Measurements from ENCODE around the gene CHST8. TPM values are rescaled to one million over a fixed set of nuclear protein-coding genes. Genes with fewer than 3 reads are reported as not detected.

Gene CHST8
- total RNA-seq, 1 donor from 2014 or later: not detected

DNA sequence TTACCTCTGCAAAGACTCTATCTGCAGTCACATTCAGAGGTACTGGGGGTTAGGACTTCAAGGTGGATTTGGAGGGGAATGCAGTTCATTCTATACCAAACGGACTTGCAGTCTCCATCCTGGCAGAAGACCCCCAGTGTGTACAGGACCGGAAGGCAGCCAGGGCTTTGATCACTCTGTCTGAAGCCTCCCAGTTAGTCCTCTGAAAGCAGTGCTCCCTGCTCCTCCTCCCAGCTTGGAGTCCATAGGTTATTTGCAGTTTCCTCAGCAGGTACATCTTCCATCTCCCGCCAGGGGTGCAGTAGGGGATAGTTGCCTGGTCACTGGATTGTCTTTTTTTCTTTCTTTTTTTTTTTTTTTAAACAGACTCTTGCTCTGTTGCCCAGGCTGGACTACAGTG, 96.1 kb downstream of the CHST8 start:
- no peak overlapping the region for H3K4me3 ChIP-seq (ENCODE audit: low read depth, low read length)
- no peaks in the 10 kb centered on the region for H3K27me3 ChIP-seq (ENCODE audit: control insufficient read depth, insufficient read depth, low read length)
- DNase-seq (ENCODE audit: low read depth): no peak
- no peak for TF ChIP-seq CTCF (IDR thresholded peaks at IDR 0.05; ENCODE audit: insufficient read depth, low read length, poor library complexity, severe bottlenecking)
- no peaks in the 10 kb centered on the region for H3K36me3 ChIP-seq (ENCODE audit: control insufficient read depth, insufficient read depth, low read length)

- no peak overlapping the region for H3K4me3 ChIP-seq (ENCODE audit: low read depth, low read length)
- no peak for TF ChIP-seq CTCF (IDR thresholded peaks at IDR 0.05; ENCODE audit: insufficient read depth, low read length, poor library complexity, severe bottlenecking)
- no peaks in the 10 kb centered on the region for H3K36me3 ChIP-seq (ENCODE audit: control insufficient read depth, insufficient read depth, low read length)
- H3K27me3 ChIP-seq (ENCODE audit: control insufficient read depth, insufficient read depth, low read length): no peaks in the 10 kb centered on the region
- DNase-seq (ENCODE audit: low read depth): no peak
Measured at GRCh38 chr19:33718651-33719254, 97.0 kb downstream of the CHST8 start.

GRCh38 chr19:33719366-33720154, 97.8 kb downstream of the CHST8 start:
- no peak for DNase-seq (ENCODE audit: low read depth)
- TF ChIP-seq CTCF (IDR thresholded peaks at IDR 0.05; ENCODE audit: insufficient read depth, low read length, poor library complexity, severe bottlenecking): no peak
- Histone ChIP-seq H3K36me3 (ENCODE audit: control insufficient read depth, insufficient read depth, low read length) (no peaks in the 10 kb centered on the region), H3K27me3 (ENCODE audit: control insufficient read depth, insufficient read depth, low read length) (no peaks in the 10 kb centered on the region), H3K4me3 (ENCODE audit: low read depth, low read length) (no peak overlapping the region)

GRCh38 chr19:33720155-33720493, 98.4 kb downstream of the CHST8 start:
- Histone ChIP-seq H3K36me3 (ENCODE audit: control insufficient read depth, insufficient read depth, low read length) (no peaks in the 10 kb centered on the region), H3K4me3 (ENCODE audit: low read depth, low read length) (no peak overlapping the region), H3K27me3 (ENCODE audit: control insufficient read depth, insufficient read depth, low read length) (no peaks in the 10 kb centered on the region)
- no peak for TF ChIP-seq CTCF (IDR thresholded peaks at IDR 0.05; ENCODE audit: insufficient read depth, low read length, poor library complexity, severe bottlenecking)
- DNase-seq (ENCODE audit: low read depth): no peak

DNA sequence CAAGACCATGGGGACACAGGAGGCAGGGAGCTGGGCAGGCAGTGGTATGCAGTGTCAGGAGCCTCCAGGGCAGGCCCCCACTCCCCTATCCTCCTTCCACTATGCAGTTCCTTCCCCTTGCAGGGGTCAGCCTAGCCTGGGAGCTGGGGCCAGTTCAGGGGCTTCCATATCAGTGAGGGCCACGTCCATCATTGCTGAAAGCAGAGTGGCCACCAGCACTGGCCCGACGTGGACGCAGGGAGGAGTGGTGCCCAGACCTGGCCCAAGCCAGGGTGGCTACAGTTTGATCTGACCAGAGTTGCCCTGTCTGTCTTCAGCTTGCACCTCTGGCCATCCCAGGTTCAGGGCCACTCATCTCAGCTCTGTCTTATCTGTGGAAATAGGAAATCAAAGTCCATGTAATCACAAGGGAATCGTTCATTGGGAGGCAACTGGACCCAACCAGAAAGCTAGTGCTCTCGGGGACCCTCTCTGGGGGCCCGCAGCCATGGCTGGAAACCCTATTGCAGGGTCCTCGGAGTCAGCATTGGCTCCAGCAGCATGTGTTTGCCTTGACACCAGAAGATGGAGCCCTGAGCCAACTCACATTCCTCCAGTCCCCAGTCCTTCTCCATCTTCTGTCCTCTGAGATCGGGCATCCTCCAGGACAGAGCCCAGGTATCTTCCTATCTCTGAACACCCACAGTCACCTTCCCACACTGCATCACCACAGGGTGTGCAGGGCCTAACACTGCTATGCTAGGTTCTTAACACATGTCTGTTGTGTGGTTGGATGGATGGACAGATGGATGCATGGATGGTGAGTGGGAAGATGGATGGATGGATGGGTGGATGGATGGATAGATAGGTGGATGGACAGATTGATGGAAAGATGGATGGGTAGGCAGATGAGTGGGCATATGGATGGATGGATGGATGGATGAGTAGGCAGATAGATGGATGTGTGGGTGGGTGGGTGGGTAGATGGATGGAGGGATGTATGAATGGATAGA, 99.2 kb downstream of the CHST8 start:
- no peak for DNase-seq (ENCODE audit: low read depth)
- H3K4me3 ChIP-seq (ENCODE audit: low read depth, low read length): no peak overlapping the region
- no peak for TF ChIP-seq CTCF (IDR thresholded peaks at IDR 0.05; ENCODE audit: insufficient read depth, low read length, poor library complexity, severe bottlenecking)

More for the DNA sequence above, 99.2 kb downstream of the CHST8 start:
- Histone ChIP-seq H3K36me3 (ENCODE audit: control insufficient read depth, insufficient read depth, low read length) (no peaks in the 10 kb centered on the region), H3K27me3 (ENCODE audit: control insufficient read depth, insufficient read depth, low read length) (no peaks in the 10 kb centered on the region)

All from kidney epithelial cell (primary cell).